Activated naive CD8-positive, alpha-beta T cell treated with anti-CD3 and anti-CD28 coated beads, Interleukin-2, amount 10 ng/mL, durations not matched to agents 7 days and 5 days (primary cell): ENCODE measurements around the gene JMJD8. TPM values are rescaled to one million over a fixed set of nuclear protein-coding genes. Genes with fewer than 3 reads are reported as not detected.

Experiments used
- ATAC-seq: fragments of 150-1000 bp; cut with Tn5 transposase; one replicate; pipeline ENCODE4 v1.10.0; 2021; ENCODE audit warnings: low read depth, moderate library complexity
- POLR2A ChIA-PET: fragments of 350-600 bp; sonication (Branson Sonifier 250); formaldehyde crosslinking; loops from one replicate; lab custom pipeline; 2021; ENCODE audit warnings: antibody characterized with exemption; lab: Charles Lee
- DNase-seq: peaks from one replicate; pipeline ENCODE4 v3.0.0; 2021
- H3K27ac Mint-ChIP-seq: one replicate; pipeline ENCODE4 v1.8.0; 2022; ENCODE audit warnings: mild to moderate bottlenecking, mixed read lengths
- H3K27me3 Mint-ChIP-seq: one replicate; pipeline ENCODE4 v1.8.0; 2022; ENCODE audit warnings: mild to moderate bottlenecking, moderate library complexity, mixed read lengths
- H3K36me3 Mint-ChIP-seq: one replicate; pipeline ENCODE4 v1.8.0; 2021; ENCODE audit warnings: mild to moderate bottlenecking, mixed read lengths
- H3K4me1 Mint-ChIP-seq: one replicate; pipeline ENCODE4 v1.8.0; 2021; ENCODE audit warnings: mixed read lengths
- H3K4me3 Mint-ChIP-seq: one replicate; pipeline ENCODE4 v1.8.0; 2022; ENCODE audit warnings: mild to moderate bottlenecking, moderate library complexity, mixed read lengths
- H3K9me3 Mint-ChIP-seq: one replicate; pipeline ENCODE4 v1.8.0; 2021; ENCODE audit warnings: mixed read lengths
- total RNA-seq, 2 experiments: library from RNA; stranded (reverse); gene quantifications; one replicate each; pipeline ENCODE4 v1.2.3, GENCODE V29; 2021

The JMJD8 gene
- total RNA-seq, 2 experiments from 2014 or later, result 34.0 to 38.3 TPM

DNA sequence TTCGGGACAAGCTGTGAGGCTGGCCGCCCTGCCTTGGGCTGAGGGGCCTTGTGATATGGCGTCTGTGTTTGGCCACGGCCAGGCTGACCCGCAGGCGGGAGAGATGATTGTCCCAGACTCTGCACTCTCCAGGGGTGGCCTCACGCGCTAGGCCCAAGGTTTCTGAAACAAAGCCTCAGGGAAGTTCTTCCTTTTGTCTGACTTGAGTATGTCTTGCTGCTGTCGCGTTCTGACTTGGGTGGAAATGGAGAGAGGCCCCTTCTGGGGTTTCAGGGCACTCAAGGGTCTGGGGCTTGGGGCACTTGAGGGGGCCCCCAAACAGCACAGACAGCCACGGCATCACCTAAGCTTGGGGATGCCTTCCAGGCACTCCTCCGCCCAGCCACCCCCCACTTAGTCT lies 26.9 kb upstream of the JMJD8 start:
- peaks cover 41% of the 10 kb centered on the region for H3K27me3 Mint-ChIP-seq
- H3K9me3 Mint-ChIP-seq, result no peaks in the 10 kb centered on the region
- no peaks in the 10 kb centered on the region for H3K36me3 Mint-ChIP-seq
- DNase-seq (no peak), ATAC-seq (no peak)
- POLR2A ChIA-PET, result no interaction called here
- no peak overlapping the region for H3K4me3 Mint-ChIP-seq
- no peak overlapping the region for H3K27ac Mint-ChIP-seq
- H3K4me1 Mint-ChIP-seq, result peaks cover 3% of the 10 kb centered on the region

DNA sequence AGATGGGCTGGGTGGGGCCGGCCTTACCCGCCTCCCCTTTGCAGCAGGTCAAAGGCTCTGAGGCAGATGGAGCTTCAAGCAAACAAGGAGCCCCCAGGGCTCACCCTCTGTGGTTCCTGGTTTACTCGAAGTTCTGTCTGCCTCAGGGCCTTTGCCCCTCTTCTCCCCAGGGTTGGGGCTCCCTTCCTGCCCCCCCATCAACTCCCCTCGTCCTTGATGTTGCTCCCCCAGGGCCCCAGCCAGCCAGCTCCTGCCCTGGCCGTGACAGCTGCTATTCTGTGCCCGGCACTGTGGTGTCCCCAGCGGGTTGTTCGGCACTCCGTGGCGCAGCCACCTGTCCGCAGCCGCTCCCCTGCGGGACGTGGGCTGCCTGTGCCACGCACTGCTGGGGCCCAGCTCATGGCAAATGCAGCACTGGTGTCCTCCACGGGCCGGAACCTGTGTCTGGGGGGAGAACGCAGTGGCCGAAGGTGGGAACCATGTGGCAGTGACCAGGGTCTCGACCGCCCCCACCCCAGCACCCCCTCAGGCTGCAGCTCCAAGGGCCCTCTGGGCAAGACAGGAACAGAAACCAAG lies 26.5 kb upstream of the JMJD8 start:
- H3K27ac Mint-ChIP-seq, result no peak overlapping the region
- ATAC-seq (no peak), DNase-seq (no peak)
- POLR2A ChIA-PET, result interaction anchor here (0.5 kb wide), 1 partner anchor 347 kb away, joined by 3 read pairs; no protein-coding TSS in a partner anchor
- peaks cover 3% of the 10 kb centered on the region for H3K4me1 Mint-ChIP-seq
- no peaks in the 10 kb centered on the region for H3K36me3 Mint-ChIP-seq
- no peaks in the 10 kb centered on the region for H3K9me3 Mint-ChIP-seq
- H3K27me3 Mint-ChIP-seq, result peaks cover 37% of the 10 kb centered on the region
- H3K4me3 Mint-ChIP-seq, result no peak overlapping the region

DNA sequence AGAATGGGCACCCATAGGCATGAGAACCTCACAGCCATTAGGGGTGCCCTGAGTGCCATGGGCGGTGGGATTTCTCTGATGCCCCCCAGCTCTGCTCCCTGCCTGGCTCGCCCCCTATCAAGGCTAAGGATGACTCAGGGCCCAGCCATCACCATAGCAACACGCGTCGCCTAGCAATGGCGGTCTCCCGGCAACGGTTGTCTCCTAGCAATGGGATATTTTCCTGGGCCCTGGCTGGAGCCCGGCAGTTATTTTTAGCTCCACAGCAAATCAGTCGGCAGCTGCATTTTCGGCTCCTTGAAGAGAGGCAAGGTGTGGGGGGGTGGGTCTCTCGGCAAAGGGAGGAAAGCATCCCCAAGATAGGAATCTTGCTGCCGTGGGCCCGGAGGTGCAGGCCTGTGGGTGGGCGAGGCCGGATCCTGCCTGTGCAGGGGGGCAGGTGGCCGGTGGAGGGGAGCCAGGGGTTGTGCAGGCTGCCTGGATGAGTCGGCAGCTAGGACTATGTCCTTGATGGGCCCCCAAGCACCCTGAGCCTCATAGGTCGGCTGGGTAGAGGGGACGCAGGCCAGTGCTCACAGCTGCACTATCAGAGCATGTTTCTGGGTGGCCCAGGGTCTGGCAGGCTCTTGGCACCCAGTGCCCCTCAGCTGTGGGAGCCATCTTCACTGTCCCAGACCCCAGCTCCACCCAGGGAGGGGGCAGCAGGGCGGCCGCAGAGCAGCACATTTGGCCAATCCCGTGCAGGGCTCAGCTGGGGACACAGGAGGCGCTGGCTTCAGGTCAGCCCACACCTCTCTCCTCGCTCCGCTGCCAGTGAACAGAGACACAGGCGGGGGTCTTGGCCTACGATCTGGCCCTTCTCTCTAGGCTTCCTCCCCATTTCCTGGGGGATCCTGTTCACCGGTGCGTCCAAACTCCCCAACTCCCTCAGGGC lies 25.7 kb upstream of the JMJD8 start:
- H3K4me3 Mint-ChIP-seq, result no peak overlapping the region
- POLR2A ChIA-PET, result interaction anchor here (0.5 kb wide), 1 partner anchor 347 kb away, joined by 3 read pairs; no protein-coding TSS in a partner anchor
- H3K9me3 Mint-ChIP-seq, result no peaks in the 10 kb centered on the region
- peaks cover 37% of the 10 kb centered on the region for H3K27me3 Mint-ChIP-seq
- DNase-seq (no peak), ATAC-seq (no peak)
- no peak overlapping the region for H3K27ac Mint-ChIP-seq
- H3K36me3 Mint-ChIP-seq, result no peaks in the 10 kb centered on the region
- H3K4me1 Mint-ChIP-seq, result peaks cover 3% of the 10 kb centered on the region

DNA sequence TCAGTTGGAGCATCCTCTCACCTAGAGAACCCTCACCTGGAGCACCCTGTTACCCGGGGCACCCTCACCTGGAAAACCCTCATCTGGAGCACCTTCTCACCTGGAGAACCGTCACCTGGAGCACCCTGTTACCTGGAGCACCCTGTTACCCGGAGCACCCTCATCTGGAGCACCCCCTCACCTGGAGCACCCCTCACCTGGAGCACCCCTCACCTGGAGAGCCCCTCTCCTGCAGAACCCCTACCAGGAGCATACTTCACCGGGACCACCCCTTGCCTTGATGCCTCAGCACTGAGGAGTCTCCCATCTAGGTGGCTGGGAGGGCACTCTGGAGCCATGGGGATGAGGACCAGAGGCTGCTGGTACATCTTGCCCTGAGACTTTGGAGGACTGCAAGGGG lies 24.8 kb upstream of the JMJD8 start:
- POLR2A ChIA-PET, result interaction anchor here (1.0 kb wide), 1 partner anchor 79 kb away, joined by 4 read pairs; the partner anchor contains the start of genes CHTF18 and RPUSD1
- no peak for ATAC-seq
- no peaks in the 10 kb centered on the region for H3K9me3 Mint-ChIP-seq
- H3K36me3 Mint-ChIP-seq, result no peaks in the 10 kb centered on the region
- no peak for DNase-seq
- H3K4me3 Mint-ChIP-seq, result no peak overlapping the region
- H3K4me1 Mint-ChIP-seq, result no peaks in the 10 kb centered on the region
- H3K27me3 Mint-ChIP-seq, result peaks cover 40% of the 10 kb centered on the region
- H3K27ac Mint-ChIP-seq, result no peak overlapping the region

DNA sequence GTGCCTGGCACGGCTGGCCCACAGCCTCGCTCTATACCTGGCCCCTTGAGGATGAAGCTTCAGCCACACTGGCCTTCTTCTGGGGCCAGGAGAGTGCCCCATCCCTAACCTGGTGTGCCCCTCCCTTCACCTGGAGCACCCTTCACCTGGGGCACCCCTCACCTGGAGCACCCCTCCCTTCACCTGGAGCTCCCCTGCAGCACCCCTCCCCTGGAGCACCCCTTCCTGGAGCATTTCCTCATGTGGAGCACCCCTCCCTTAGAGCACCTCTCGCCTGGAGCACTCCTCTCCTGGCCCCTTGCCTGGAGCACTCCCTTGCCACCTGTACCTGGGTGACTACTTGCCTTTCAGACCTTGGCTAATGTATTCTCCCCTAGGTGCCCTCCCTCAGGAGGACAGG lies 23.9 kb upstream of the JMJD8 start:
- POLR2A ChIA-PET, result interaction anchor here (1.0 kb wide), 1 partner anchor 80 kb away, joined by 4 read pairs; the partner anchor contains the start of genes CHTF18 and RPUSD1
- no peaks in the 10 kb centered on the region for H3K4me1 Mint-ChIP-seq
- no peaks in the 10 kb centered on the region for H3K36me3 Mint-ChIP-seq
- H3K27ac Mint-ChIP-seq, result no peak overlapping the region
- no peak for DNase-seq
- H3K27me3 Mint-ChIP-seq, result peaks cover 40% of the 10 kb centered on the region
- no peak for ATAC-seq
- H3K9me3 Mint-ChIP-seq, result no peaks in the 10 kb centered on the region
- H3K4me3 Mint-ChIP-seq, result no peak overlapping the region

DNA sequence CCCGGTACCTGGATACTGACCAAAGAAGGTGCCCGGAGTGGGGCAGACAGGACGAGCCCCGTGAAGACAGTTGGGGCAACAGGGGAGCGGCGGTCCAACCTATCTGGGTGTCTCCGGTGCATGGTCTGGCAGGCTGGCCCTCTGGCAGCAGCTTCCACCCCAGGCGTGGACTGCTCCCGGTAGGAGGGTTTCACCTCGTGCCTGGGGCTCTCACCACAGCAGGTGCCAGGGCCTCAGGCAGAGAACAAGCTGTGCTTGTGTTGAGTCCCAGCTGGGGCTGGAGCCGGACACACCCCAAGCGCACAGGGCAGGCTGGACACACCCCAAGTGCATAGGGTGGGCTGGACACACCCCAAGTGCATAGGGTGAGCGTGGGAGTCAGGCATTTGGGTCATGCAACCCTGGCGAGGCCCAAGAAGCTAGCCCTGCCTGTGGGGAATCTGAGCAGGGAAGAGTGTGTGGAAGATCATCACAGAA lies 23.0 kb upstream of the JMJD8 start:
- H3K27ac Mint-ChIP-seq, result no peak overlapping the region
- no peak for DNase-seq
- POLR2A ChIA-PET, result interaction anchor here (0.9 kb wide), 1 partner anchor 9 kb away, joined by 3 read pairs; no protein-coding TSS in a partner anchor
- no peaks in the 10 kb centered on the region for H3K4me1 Mint-ChIP-seq
- no peak for ATAC-seq
- no peaks in the 10 kb centered on the region for H3K36me3 Mint-ChIP-seq
- no peaks in the 10 kb centered on the region for H3K9me3 Mint-ChIP-seq
- H3K4me3 Mint-ChIP-seq, result no peak overlapping the region
- H3K27me3 Mint-ChIP-seq, result peaks cover 42% of the 10 kb centered on the region

DNA sequence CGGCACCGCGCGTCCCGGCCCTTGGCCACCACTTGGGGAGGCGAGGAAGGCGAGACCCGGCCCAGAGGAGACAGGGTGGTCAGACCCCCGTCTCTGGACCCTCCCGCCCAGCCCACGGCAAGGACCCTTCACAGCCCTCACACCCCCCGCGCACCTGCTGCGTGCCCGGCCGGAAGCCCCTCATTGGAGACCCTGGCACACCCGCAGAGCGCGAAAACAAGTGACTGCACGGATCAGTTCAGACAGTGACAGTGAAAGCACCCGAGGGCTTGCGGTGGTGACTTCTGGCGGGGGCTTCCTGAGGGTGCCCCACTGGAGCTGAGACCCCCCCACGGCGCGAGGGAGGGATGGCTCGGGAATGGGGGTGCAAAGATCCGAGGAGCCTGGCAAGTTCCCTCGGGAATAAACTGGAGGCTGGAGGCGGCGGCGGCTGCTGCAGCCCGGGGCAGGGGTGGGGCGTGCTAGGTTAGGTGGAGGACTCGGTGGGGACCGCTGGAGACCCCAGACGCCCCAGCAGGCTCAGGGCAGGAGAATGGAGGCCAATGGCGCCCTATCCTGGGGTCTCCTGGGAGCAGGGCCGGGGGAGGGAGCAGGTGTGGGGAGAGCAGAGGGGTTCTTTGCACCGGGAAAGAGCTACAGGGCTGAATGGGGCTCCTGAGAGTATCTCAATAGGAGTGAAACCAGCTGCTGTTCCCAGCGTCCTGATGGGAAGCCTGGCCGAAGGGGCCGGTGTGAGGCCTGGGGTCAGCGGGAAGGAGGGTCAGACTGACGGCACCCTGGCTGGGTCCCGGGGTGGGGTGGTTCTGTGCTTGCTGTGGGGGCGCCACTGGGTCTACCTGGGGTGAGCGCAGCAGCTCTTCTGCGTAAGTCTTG lies 22.3 kb upstream of the JMJD8 start:
- Mint-ChIP-seq H3K4me3 (no peak overlapping the region), H3K27ac (no peak overlapping the region), H3K4me1 (no peaks in the 10 kb centered on the region), H3K9me3 (no peaks in the 10 kb centered on the region), H3K36me3 (no peaks in the 10 kb centered on the region), H3K27me3 (peaks cover 48% of the 10 kb centered on the region)
- DNase-seq, result no peak
- POLR2A ChIA-PET, result interaction anchor here (0.9 to 1.3 kb wide), 2 partner anchors 10 to 11 kb away, joined by 3 read pairs; no protein-coding TSS in a partner anchor
- no peak for ATAC-seq

DNA sequence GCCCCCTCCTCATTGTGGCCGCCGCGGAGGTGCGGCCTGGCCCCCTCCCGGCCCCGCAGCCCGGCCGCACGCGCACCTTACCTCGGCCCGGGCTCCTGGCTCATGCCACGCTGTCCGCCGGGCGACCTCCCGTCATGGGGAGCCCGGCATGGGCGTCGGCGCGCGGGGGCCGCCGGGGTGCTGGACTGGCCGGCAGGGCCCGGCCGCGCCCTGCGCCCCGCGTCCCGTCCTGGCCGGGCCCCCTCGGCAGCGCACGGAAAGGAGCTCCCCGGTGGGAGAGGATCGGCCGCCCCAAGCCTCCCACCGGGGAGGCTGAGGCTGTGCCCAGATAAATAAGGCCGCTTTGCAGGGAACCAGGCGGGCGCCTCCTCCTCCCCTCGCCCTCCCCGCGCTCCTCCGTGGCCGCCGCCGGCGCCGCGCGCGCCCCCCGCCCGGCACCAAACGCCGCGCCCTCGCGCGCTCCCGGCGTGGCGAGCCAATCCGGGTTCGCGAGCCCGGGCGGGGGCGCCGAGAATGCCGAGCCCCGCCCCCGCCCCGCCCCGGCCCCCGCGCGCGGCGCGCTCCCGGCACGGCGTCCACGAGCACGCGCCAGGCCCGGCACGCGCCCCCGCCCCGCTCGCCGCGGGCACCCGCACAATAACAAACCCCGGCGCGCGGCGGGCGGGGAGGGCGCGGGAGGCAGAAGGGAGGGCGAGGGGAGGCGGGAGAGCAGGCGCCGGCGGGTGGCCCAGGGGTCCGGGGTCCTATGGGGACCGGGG lies 21.5 kb upstream of the JMJD8 start, which contains the start of gene FBXL16:
FBXL16 (minus strand) TSS at position 371 of the 758 bp plus-strand sequence. CDS start 8,396 bp downstream, outside the sequence.
- Mint-ChIP-seq H3K27ac (no peak within 1 kb of the TSS), H3K4me3 (no peak within 1 kb of the TSS), H3K27me3 (peaks cover 45% of the 10 kb centered on the region), H3K4me1 (no peaks in the 10 kb centered on the region), H3K36me3 (no peaks in the 10 kb centered on the region), H3K9me3 (no peaks in the 10 kb centered on the region)
- ATAC-seq (no peak), DNase-seq (no peak)
- POLR2A ChIA-PET, result interaction anchor here (1.3 kb wide), 1 partner anchor 10 kb away, joined by 3 read pairs; no protein-coding TSS in a partner anchor

DNA sequence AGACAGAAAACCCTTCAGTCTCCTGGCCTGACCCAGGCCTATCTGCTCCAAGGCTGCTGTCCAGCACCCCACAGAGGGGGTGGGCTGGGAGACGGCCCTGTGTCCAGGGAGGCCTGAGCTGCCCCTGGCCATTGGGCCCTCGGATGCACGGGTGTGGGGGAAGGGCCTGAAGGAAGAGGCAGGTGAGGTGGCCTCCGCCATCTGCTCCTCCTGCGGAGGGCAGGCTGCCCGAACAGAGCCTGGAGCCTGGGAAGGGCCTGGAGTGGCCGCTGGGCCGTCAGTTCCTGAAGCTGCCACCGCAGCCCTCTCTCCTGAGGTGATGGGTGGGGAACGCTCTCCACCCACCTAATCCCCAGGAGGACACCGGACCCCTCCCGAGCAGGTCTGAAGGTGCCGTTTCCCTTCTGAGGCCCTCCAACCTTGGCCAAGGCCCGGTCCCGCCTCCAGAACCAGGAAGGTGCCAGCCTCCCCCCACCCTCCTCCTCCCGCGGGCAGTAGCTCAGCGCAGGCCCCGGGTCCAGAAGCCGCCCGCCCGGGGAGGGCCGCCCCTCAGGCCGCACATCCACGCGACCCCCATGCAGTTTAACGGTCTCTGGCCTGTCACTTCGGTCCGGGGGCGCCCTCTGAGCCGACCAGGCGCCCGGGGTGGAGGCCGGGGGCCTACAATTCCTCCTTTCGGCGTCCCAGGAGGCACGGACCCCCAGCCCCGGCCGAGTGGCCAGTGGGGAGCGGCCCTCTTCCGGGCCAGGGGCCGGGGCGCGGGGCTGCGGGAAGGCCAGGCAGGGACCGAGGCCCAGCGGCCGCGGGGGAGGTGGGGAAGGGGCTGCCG lies 20.6 kb upstream of the JMJD8 start:
- Mint-ChIP-seq H3K4me1 (no peaks in the 10 kb centered on the region), H3K27me3 (peaks cover 48% of the 10 kb centered on the region), H3K27ac (no peak overlapping the region), H3K4me3 (no peak overlapping the region), H3K9me3 (no peaks in the 10 kb centered on the region), H3K36me3 (no peaks in the 10 kb centered on the region)
- POLR2A ChIA-PET, result interaction anchor here (0.8 kb wide), 1 partner anchor 16 kb away, joined by 3 read pairs; the partner anchor contains the start of gene ANTKMT
- no peak for ATAC-seq
- no peak for DNase-seq

DNA sequence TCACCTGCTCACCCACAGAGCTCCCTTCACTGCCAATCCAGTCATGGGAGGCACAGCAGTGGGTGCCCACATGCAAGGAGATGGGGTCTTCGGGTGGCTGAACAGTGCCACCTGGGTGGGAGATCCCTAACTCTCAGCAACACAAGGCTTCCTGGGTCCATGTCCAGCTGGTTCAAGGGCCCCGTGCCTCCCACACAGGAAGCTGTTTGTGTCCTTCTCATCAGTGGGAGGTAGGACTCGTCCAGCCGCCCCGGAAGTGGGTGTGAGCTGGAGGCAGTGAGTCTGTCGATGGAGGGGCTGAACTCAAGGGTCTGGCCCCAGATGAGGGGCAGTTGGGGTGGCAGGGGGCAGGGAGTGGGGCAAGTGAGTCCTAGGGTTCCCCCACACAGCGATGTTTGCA lies 19.9 kb upstream of the JMJD8 start:
- H3K27me3 Mint-ChIP-seq, result peaks cover 42% of the 10 kb centered on the region
- no peaks in the 10 kb centered on the region for H3K9me3 Mint-ChIP-seq
- H3K27ac Mint-ChIP-seq, result no peak overlapping the region
- H3K4me3 Mint-ChIP-seq, result no peak overlapping the region
- ATAC-seq (no peak), DNase-seq (no peak)
- peaks cover 3% of the 10 kb centered on the region for H3K4me1 Mint-ChIP-seq
- no peaks in the 10 kb centered on the region for H3K36me3 Mint-ChIP-seq
- POLR2A ChIA-PET, result interaction anchor here (0.8 kb wide), 1 partner anchor 17 kb away, joined by 3 read pairs; the partner anchor contains the start of gene ANTKMT

DNA sequence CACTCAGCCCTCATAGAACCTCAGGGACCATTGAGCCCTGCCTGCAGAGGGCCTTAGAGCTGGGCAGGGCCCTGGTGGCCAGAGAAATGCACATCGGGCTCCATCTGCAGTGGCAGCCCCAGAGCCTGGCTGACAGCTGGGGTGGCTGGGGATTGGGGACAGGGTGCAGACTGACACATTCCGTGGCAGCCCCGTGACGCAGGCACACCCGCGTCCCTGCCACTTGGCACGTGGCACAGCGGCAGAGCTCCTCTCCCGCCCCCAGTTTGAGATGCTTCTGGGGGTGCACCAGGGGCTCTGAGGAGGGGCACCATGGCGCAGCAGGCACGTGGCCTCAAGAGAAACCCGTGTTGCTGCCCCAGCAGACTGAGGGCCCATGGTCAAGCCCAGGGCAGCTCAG lies 19.3 kb upstream of the JMJD8 start:
- no peak overlapping the region for H3K27ac Mint-ChIP-seq
- H3K4me1 Mint-ChIP-seq, result peaks cover 3% of the 10 kb centered on the region
- peaks cover 37% of the 10 kb centered on the region for H3K27me3 Mint-ChIP-seq
- DNase-seq (no peak), ATAC-seq (no peak)
- H3K9me3 Mint-ChIP-seq, result no peaks in the 10 kb centered on the region
- H3K36me3 Mint-ChIP-seq, result no peaks in the 10 kb centered on the region
- POLR2A ChIA-PET, result no interaction called here
- no peak overlapping the region for H3K4me3 Mint-ChIP-seq
